Measurements from ENCODE around the gene MDFIC.

- TF ChIP-seq POLR2AphosphoS5 (IDR thresholded peaks at IDR 0.05; ENCODE audit: low read depth, low read length) = no peak
- no peak for TF ChIP-seq CTCF (IDR thresholded peaks at IDR 0.05)
Observed at GRCh38 chr7:114886241-114886640, 35.7 kb upstream of the MDFIC start.
